Measurements from ENCODE around the gene KCNJ12.
A peak's percentile ranks its signal among the peaks of the same experiment; 100 is the strongest.

Gene KCNJ12

GRCh38 chr17:21377705-21378396 lies 1.7 kb downstream of the KCNJ12 start:
- H2BK12ac ChIP-seq (ENCODE audit: low read length in 2 of 2) = no peak overlapping the region

GRCh38 chr17:21378553-21378952 lies 2.4 kb downstream of the KCNJ12 start:
- no peak overlapping the region for H3K18ac ChIP-seq (ENCODE audit: low read depth in 1 of 2, low read length in 2 of 2)
- H2BK15ac ChIP-seq (ENCODE audit: low read depth, poor library complexity, severe bottlenecking) = no peak overlapping the region
- H2BK5ac ChIP-seq (ENCODE audit: low read depth, low read length, poor library complexity, severe bottlenecking) = no peak overlapping the region
- H3K4me1 ChIP-seq (ENCODE audit: control insufficient read depth, insufficient read depth, low read depth, low read length) = peaks cover 23% of the 10 kb centered on the region
- no peak overlapping the region for H3K9ac ChIP-seq (ENCODE audit: low read length)
- no peak overlapping the region for H3K4me2 ChIP-seq (ENCODE audit: low read length, poor library complexity, severe bottlenecking)
- no peak overlapping the region for H2BK12ac ChIP-seq (ENCODE audit: low read length in 2 of 2)
- H3K14ac ChIP-seq (ENCODE audit: low read length in 2 of 2) = no peak overlapping the region
- no peak overlapping the region for H2BK120ac ChIP-seq (ENCODE audit: low read depth, low read length)
- no peak overlapping the region for H4K8ac ChIP-seq (ENCODE audit: low read length)
- no peak overlapping the region for H2AK5ac ChIP-seq (ENCODE audit: low read length, severe bottlenecking)
- H3K4me3 ChIP-seq (ENCODE audit: insufficient read depth in 1 of 2, low read depth in 1 of 2, low read length in 2 of 2) = no peak overlapping the region
- no peak overlapping the region for H4K91ac ChIP-seq (ENCODE audit: low read length)
- H3K23ac ChIP-seq (ENCODE audit: low read length in 2 of 2) = no peak overlapping the region
- H3K27ac ChIP-seq (ENCODE audit: low read length, poor library complexity, severe bottlenecking) = no peak overlapping the region
- no peak overlapping the region for H2AFZ ChIP-seq (ENCODE audit: low read depth, low read length)
- peaks cover 0 to 2% of the 10 kb centered on the region in 2 experiments for H3K36me3 ChIP-seq (ENCODE audit: control insufficient read depth in 1 of 2, insufficient read depth in 2 of 2, low read depth in 1 of 2, low read length in 2 of 2)
- peaks cover 24 to 67% of the 10 kb centered on the region in 2 experiments for H3K27me3 ChIP-seq (ENCODE audit: control insufficient read depth in 1 of 2, insufficient read depth in 1 of 2, low read length in 2 of 2)
- no peaks in the 10 kb centered on the region for H3K9me3 ChIP-seq (ENCODE audit: control insufficient read depth, low read length)
- H3K79me1 ChIP-seq (replicated peaks; ENCODE audit: low read length, poor library complexity, severe bottlenecking) = no peaks in the 10 kb centered on the region
- 51% methylated on average over 5 of the region's 5 CpGs for WGBS
- no peak for DNase-seq
- no peak overlapping the region for H3K4ac ChIP-seq (ENCODE audit: low read depth in 1 of 2, low read length in 2 of 2)

More at GRCh38 chr17:21377705-21378396, 1.7 kb downstream of the KCNJ12 start:
- Histone ChIP-seq H2BK15ac (ENCODE audit: low read depth, poor library complexity, severe bottlenecking) (no peak overlapping the region), H3K27me3 (ENCODE audit: control insufficient read depth in 1 of 2, insufficient read depth in 1 of 2, low read length in 2 of 2) (peaks cover 31 to 70% of the 10 kb centered on the region in 2 experiments), H3K4me2 (ENCODE audit: low read length, poor library complexity, severe bottlenecking) (peak overlapping the region; percentile 90), H3K18ac (ENCODE audit: low read depth in 1 of 2, low read length in 2 of 2) (no peak overlapping the region), H3K79me1 (replicated peaks; ENCODE audit: low read length, poor library complexity, severe bottlenecking) (no peaks in the 10 kb centered on the region), H3K4ac (ENCODE audit: low read depth in 1 of 2, low read length in 2 of 2) (no peak overlapping the region), H3K36me3 (ENCODE audit: control insufficient read depth in 1 of 2, insufficient read depth in 2 of 2, low read depth in 1 of 2, low read length in 2 of 2) (peaks cover 0 to 2% of the 10 kb centered on the region in 2 experiments), H4K8ac (ENCODE audit: low read length) (no peak overlapping the region), H4K91ac (ENCODE audit: low read length) (no peak overlapping the region), H3K14ac (ENCODE audit: low read length in 2 of 2) (no peak overlapping the region), H3K23ac (ENCODE audit: low read length in 2 of 2) (peak overlapping the region in 1 of 2 experiments; percentile 28), H3K27ac (ENCODE audit: low read length, poor library complexity, severe bottlenecking) (no peak overlapping the region), H3K4me3 (ENCODE audit: insufficient read depth in 1 of 2, low read depth in 1 of 2, low read length in 2 of 2) (peak overlapping the region; percentile 20 to 83), H2BK5ac (ENCODE audit: low read depth, low read length, poor library complexity, severe bottlenecking) (no peak overlapping the region), H3K9me3 (ENCODE audit: control insufficient read depth, low read length) (no peaks in the 10 kb centered on the region), H3K9ac (ENCODE audit: low read length) (peak overlapping the region; percentile 83), H3K4me1 (ENCODE audit: control insufficient read depth, insufficient read depth, low read depth, low read length) (peaks cover 23% of the 10 kb centered on the region), H2AFZ (ENCODE audit: low read depth, low read length) (no peak overlapping the region), H2BK120ac (ENCODE audit: low read depth, low read length) (no peak overlapping the region), H2AK5ac (ENCODE audit: low read length, severe bottlenecking) (no peak overlapping the region)
- WGBS = 3% methylated on average over 43 of the region's 43 CpGs
- DNase-seq = no peak

DNA sequence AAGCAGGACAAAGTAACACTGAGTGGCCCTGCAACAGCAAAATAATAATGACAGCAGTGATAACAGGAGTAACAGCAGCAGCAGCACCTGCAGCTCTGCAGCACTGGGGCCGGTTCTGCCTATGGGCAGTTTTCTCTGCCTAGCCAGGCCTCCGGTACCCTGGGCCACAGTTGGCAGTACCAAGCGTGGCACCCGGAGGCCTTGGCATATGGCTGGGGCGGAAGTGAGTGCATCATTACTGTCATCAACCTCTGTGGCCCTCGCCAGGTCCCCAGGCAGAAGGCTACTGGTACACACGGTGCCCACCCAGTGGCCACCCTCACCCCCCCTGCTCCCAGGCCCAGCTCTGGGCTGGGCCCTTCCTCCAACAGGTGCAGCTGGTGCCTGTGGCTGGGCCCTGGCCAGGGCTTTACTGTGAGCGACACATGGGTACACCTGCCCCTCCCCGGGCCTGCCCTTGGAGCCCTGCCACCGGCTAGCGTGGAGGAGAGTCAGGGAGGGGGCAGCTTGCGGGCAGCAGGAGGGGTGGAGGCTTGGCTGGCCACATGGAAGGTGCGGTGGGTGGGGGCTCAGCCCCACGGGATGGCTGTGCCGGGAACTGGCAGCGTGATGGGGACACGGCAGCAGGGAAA lies 3.0 kb downstream of the KCNJ12 start:
- no peak overlapping the region for H2BK12ac ChIP-seq (ENCODE audit: low read length in 2 of 2)
- H3K4me1 ChIP-seq (ENCODE audit: control insufficient read depth, insufficient read depth, low read depth, low read length) = peaks cover 23% of the 10 kb centered on the region

GRCh38 chr17:21380659-21381058 lies 4.5 kb downstream of the KCNJ12 start:
- H2AK5ac ChIP-seq (ENCODE audit: low read length, severe bottlenecking) = no peak overlapping the region
- no peak overlapping the region for H2BK12ac ChIP-seq (ENCODE audit: low read length in 2 of 2)
- peaks cover 23% of the 10 kb centered on the region for H3K4me1 ChIP-seq (ENCODE audit: control insufficient read depth, insufficient read depth, low read depth, low read length)
- no peak overlapping the region for H2BK120ac ChIP-seq (ENCODE audit: low read depth, low read length)
- DNase-seq = no peak
- 72% methylated on average over 3 of the region's 3 CpGs for WGBS
- H3K18ac ChIP-seq (ENCODE audit: low read depth in 1 of 2, low read length in 2 of 2) = no peak overlapping the region
- H3K4me3 ChIP-seq (ENCODE audit: insufficient read depth in 1 of 2, low read depth in 1 of 2, low read length in 2 of 2) = no peak overlapping the region
- H3K27me3 ChIP-seq (ENCODE audit: control insufficient read depth in 1 of 2, insufficient read depth in 1 of 2, low read length in 2 of 2) = peaks cover 8 to 58% of the 10 kb centered on the region in 2 experiments
- H3K27ac ChIP-seq (ENCODE audit: low read length, poor library complexity, severe bottlenecking) = no peak overlapping the region
- no peak overlapping the region for H3K4ac ChIP-seq (ENCODE audit: low read depth in 1 of 2, low read length in 2 of 2)
- no peak overlapping the region for H4K91ac ChIP-seq (ENCODE audit: low read length)
- no peak overlapping the region for H3K14ac ChIP-seq (ENCODE audit: low read length in 2 of 2)
- H3K9me3 ChIP-seq (ENCODE audit: control insufficient read depth, low read length) = no peaks in the 10 kb centered on the region
- no peaks in the 10 kb centered on the region for H3K79me1 ChIP-seq (replicated peaks; ENCODE audit: low read length, poor library complexity, severe bottlenecking)
- no peak overlapping the region for H3K4me2 ChIP-seq (ENCODE audit: low read length, poor library complexity, severe bottlenecking)
- H2BK15ac ChIP-seq (ENCODE audit: low read depth, poor library complexity, severe bottlenecking) = no peak overlapping the region
- H3K9ac ChIP-seq (ENCODE audit: low read length) = no peak overlapping the region
- H2BK5ac ChIP-seq (ENCODE audit: low read depth, low read length, poor library complexity, severe bottlenecking) = no peak overlapping the region
- H2AFZ ChIP-seq (ENCODE audit: low read depth, low read length) = no peak overlapping the region
- H3K36me3 ChIP-seq (ENCODE audit: control insufficient read depth in 1 of 2, insufficient read depth in 2 of 2, low read depth in 1 of 2, low read length in 2 of 2) = peaks cover 0 to 2% of the 10 kb centered on the region in 2 experiments
- H4K8ac ChIP-seq (ENCODE audit: low read length) = no peak overlapping the region
- H3K23ac ChIP-seq (ENCODE audit: low read length in 2 of 2) = no peak overlapping the region

More for the DNA sequence above, 3.0 kb downstream of the KCNJ12 start:
- Histone ChIP-seq H2BK15ac (ENCODE audit: low read depth, poor library complexity, severe bottlenecking) (no peak overlapping the region), H3K9me3 (ENCODE audit: control insufficient read depth, low read length) (no peaks in the 10 kb centered on the region), H3K14ac (ENCODE audit: low read length in 2 of 2) (no peak overlapping the region), H3K9ac (ENCODE audit: low read length) (no peak overlapping the region), H2AFZ (ENCODE audit: low read depth, low read length) (no peak overlapping the region), H3K27me3 (ENCODE audit: control insufficient read depth in 1 of 2, insufficient read depth in 1 of 2, low read length in 2 of 2) (peaks cover 20 to 67% of the 10 kb centered on the region in 2 experiments), H3K27ac (ENCODE audit: low read length, poor library complexity, severe bottlenecking) (no peak overlapping the region), H4K8ac (ENCODE audit: low read length) (no peak overlapping the region), H2AK5ac (ENCODE audit: low read length, severe bottlenecking) (no peak overlapping the region), H3K4me2 (ENCODE audit: low read length, poor library complexity, severe bottlenecking) (no peak overlapping the region), H2BK120ac (ENCODE audit: low read depth, low read length) (no peak overlapping the region), H3K79me1 (replicated peaks; ENCODE audit: low read length, poor library complexity, severe bottlenecking) (no peaks in the 10 kb centered on the region), H3K36me3 (ENCODE audit: control insufficient read depth in 1 of 2, insufficient read depth in 2 of 2, low read depth in 1 of 2, low read length in 2 of 2) (peaks cover 0 to 2% of the 10 kb centered on the region in 2 experiments), H2BK5ac (ENCODE audit: low read depth, low read length, poor library complexity, severe bottlenecking) (no peak overlapping the region), H3K18ac (ENCODE audit: low read depth in 1 of 2, low read length in 2 of 2) (no peak overlapping the region), H4K91ac (ENCODE audit: low read length) (no peak overlapping the region), H3K4ac (ENCODE audit: low read depth in 1 of 2, low read length in 2 of 2) (no peak overlapping the region), H3K4me3 (ENCODE audit: insufficient read depth in 1 of 2, low read depth in 1 of 2, low read length in 2 of 2) (no peak overlapping the region), H3K23ac (ENCODE audit: low read length in 2 of 2) (no peak overlapping the region)
- no peak for DNase-seq
- 91% methylated on average over 17 of the region's 17 CpGs for WGBS

Data from mesenchymal stem cell (in vitro differentiated cells and primary cell).